Esophagus muscularis mucosa (tissue), 4 donors: ENCODE data around the gene MICAL3. TPM values are rescaled to one million over a fixed set of nuclear protein-coding genes. Genes with fewer than 3 reads are reported as not detected.
"Not testable (repeated sequence)": the region's sequence is repeated elsewhere in the genome, so short reads cannot be mapped to it uniquely, and the experiment has no call there.

ENCODE experiments used
- DNase-seq: peaks from one replicate; pipeline ENCODE4 v3.0.0-alpha.2; 2017; ENCODE audit errors: extremely low spot score
- H3K27ac ChIP-seq, 4 donors: fragments of 200-600 bp; sonication (generic); replicated peaks in 1 of 4; 1 replicate in 3 of 4; 2 replicates in 1 of 4; pipeline ENCODE4 v1.5.1; 2016 to 2019; ENCODE audit warnings: mild to moderate bottlenecking in 1 of 4
- H3K27me3 ChIP-seq, 4 donors: fragments of 200-600 bp; sonication (generic); one replicate each; pipeline versions ENCODE4 v1.5.1 to v1.6.0; 2016 to 2019
- H3K36me3 ChIP-seq, 4 donors: fragments of 200-600 bp; sonication (generic); one replicate each; pipeline ENCODE4 v1.5.1; 2016 to 2019
- H3K4me1 ChIP-seq, 4 donors: fragments of 200-600 bp; sonication (generic); one replicate each; pipeline ENCODE4 v1.5.1; 2016 to 2019
- H3K4me3 ChIP-seq, 4 donors: fragments of 200-600 bp; sonication (generic); 1 replicate in 2 of 4; 2 replicates in 2 of 4; pipeline ENCODE4 v1.5.1; 2016 to 2019; ENCODE audit warnings: mild to moderate bottlenecking in 4 of 4, moderate library complexity in 1 of 4
- H3K9me3 ChIP-seq, 4 donors: fragments of 200-600 bp; sonication (generic); 1 replicate in 3 of 4; 2 replicates in 1 of 4; pipeline ENCODE4 v1.5.1; 2016 to 2019
- CTCF ChIP-seq, 3 experiments: fragments of 200-600 bp in 2 of 3; fragments of 450-650 bp in 1 of 3; sonication (generic) in 2 of 3; IDR thresholded peaks; one replicate each; pipeline ENCODE4 v1.5.1; 2017 to 2019; ENCODE audit warnings: antibody characterized with exemption in 3 of 3, mild to moderate bottlenecking in 2 of 3, moderate library complexity in 1 of 3
- EP300 ChIP-seq: sonication (generic); formaldehyde crosslinking; IDR thresholded peaks from one replicate; pipeline ENCODE4 v1.6.1; 2017; ENCODE audit warnings: antibody characterized with exemption
- POLR2A ChIP-seq: fragments of 450-650 bp; IDR thresholded peaks from one replicate; pipeline ENCODE4 v1.6.1; 2017; ENCODE audit warnings: antibody characterized with exemption, moderate library complexity, mild to moderate bottlenecking, low read depth
- POLR2AphosphoS5 ChIP-seq, 2 donors: sonication (generic); formaldehyde crosslinking; IDR thresholded peaks; one replicate each; pipeline ENCODE4 v1.6.1; 2017; ENCODE audit warnings: antibody characterized with exemption in 2 of 2
- WGBS: methylation state at CpG from one replicate; pipeline ENCODE4 v1.1.5; 2018; 5-methylcytosine and 5-hydroxymethylcytosine counted together
- intact Hi-C: fragments of 100-400 bp; cut with DNase I; formaldehyde crosslinking; loops from one replicate; pipeline ENCODE4 v1.15.1; 2023
- total RNA-seq, 4 donors: library from RNA; depleted of rRNA; stranded (reverse); fragments of >200 nt; gene quantifications; one replicate each; pipeline versions ENCODE4 v1.1.0 to v1.2.1, GENCODE V29; 2016

MICAL3 gene
- total RNA-seq, 4 donors from 2014 or later = 35.1 to 91.8 (median 67.8) TPM

GRCh38 chr22:17997456-17997855 is 26.9 kb downstream of the MICAL3 start:
- TF ChIP-seq POLR2A = no peak
- TF ChIP-seq EP300 = no peak
- TF ChIP-seq POLR2AphosphoS5 (IDR thresholded peaks at IDR 0.05) = no peak
- no peak for TF ChIP-seq CTCF (IDR thresholded peaks at IDR 0.05)
- intact Hi-C loops = loop anchor here (5.0 kb wide), 1 partner anchor 85 kb away; no protein-coding TSS in a partner anchor
- Histone ChIP-seq H3K36me3 (no peaks in the 10 kb centered on the region), H3K27ac (no peak overlapping the region), H3K27me3 (no peaks in the 10 kb centered on the region), H3K4me1 (peaks cover 46 to 65% (median 60%) of the 10 kb centered on the region in 4 donors), H3K4me3 (no peak overlapping the region), H3K9me3 (no peaks in the 10 kb centered on the region)
- 55% methylated on average over 5 of the region's 5 CpGs for WGBS
- DNase-seq = no peak

GRCh38 chr22:17995256-17995655 is 29.1 kb downstream of the MICAL3 start:
- 95% methylated on average over 6 of the region's 6 CpGs for WGBS
- not testable (repeated sequence) for H3K4me3 ChIP-seq, DNase-seq, H3K27me3 ChIP-seq, H3K9me3 ChIP-seq, H3K36me3 ChIP-seq, H3K27ac ChIP-seq
- H3K4me1 ChIP-seq = peaks cover 59 to 73% (median 70%) of the 10 kb centered on the region in 4 donors
- intact Hi-C loops = loop anchor here (5.0 kb wide), 1 partner anchor 83 kb away; no protein-coding TSS in a partner anchor

- intact Hi-C loops = loop anchor here (5.0 kb wide), 1 partner anchor 82 kb away; no protein-coding TSS in a partner anchor
- H3K4me1 ChIP-seq = peaks cover 61 to 73% (median 70%) of the 10 kb centered on the region in 4 donors
- H3K4me3 ChIP-seq = no peak overlapping the region
- H3K9me3 ChIP-seq = no peaks in the 10 kb centered on the region
- no peaks in the 10 kb centered on the region for H3K27me3 ChIP-seq
- TF ChIP-seq POLR2A = no peak
- no peak for TF ChIP-seq EP300
- TF ChIP-seq POLR2AphosphoS5 (IDR thresholded peaks at IDR 0.05) = no peak
- TF ChIP-seq CTCF (IDR thresholded peaks at IDR 0.05) = no peak
- H3K36me3 ChIP-seq = no peaks in the 10 kb centered on the region
- no peak overlapping the region for H3K27ac ChIP-seq
- no peak for DNase-seq
- WGBS = 69% methylated on average over 9 of the region's 10 CpGs
Observed at GRCh38 chr22:17994424-17995108, 29.8 kb downstream of the MICAL3 start.

- WGBS = 60% methylated on average over 2 of the region's 2 CpGs
- H3K36me3 ChIP-seq, H3K9me3 ChIP-seq, intact Hi-C loops, DNase-seq, H3K27ac ChIP-seq, H3K4me3 ChIP-seq, H3K27me3 ChIP-seq: not testable (repeated sequence)
- peaks cover 64 to 76% (median 74%) of the 10 kb centered on the region in 4 donors for H3K4me1 ChIP-seq
Observed at GRCh38 chr22:17992976-17993375, 31.4 kb downstream of the MICAL3 start.

- intact Hi-C loops, H3K9me3 ChIP-seq, H3K27ac ChIP-seq, H3K36me3 ChIP-seq, H3K4me3 ChIP-seq, H3K27me3 ChIP-seq, DNase-seq: not testable (repeated sequence)
- 93% methylated on average over 4 of the region's 4 CpGs for WGBS
- H3K4me1 ChIP-seq = peaks cover 63 to 78% (median 73%) of the 10 kb centered on the region in 4 donors
Observed at GRCh38 chr22:17991992-17992391, 32.4 kb downstream of the MICAL3 start.

GRCh38 chr22:17990942-17991341 is 33.4 kb downstream of the MICAL3 start:
- DNase-seq = no peak
- H3K4me1 ChIP-seq = peaks cover 63 to 86% (median 81%) of the 10 kb centered on the region in 4 donors
- H3K9me3 ChIP-seq = no peaks in the 10 kb centered on the region
- intact Hi-C loops = no loop called here
- no peaks in the 10 kb centered on the region for H3K27me3 ChIP-seq
- no peak overlapping the region for H3K27ac ChIP-seq
- H3K4me3 ChIP-seq = no peak overlapping the region
- WGBS = 71% methylated on average over 5 of the region's 8 CpGs
- no peaks in the 10 kb centered on the region for H3K36me3 ChIP-seq
- TF ChIP-seq EP300 = no peak
- TF ChIP-seq POLR2AphosphoS5 (IDR thresholded peaks at IDR 0.05) = no peak
- no peak for TF ChIP-seq CTCF (IDR thresholded peaks at IDR 0.05)
- no peak for TF ChIP-seq POLR2A
